ENCODE measurements around the gene SAP130.

SAP130 gene

GRCh38 chr2:128058114-128058513 is 30.3 kb upstream of the SAP130 start:
- no peak for DNase-seq (ENCODE audit: low read depth)
- TF ChIP-seq CTCF (IDR thresholded peaks at IDR 0.05; ENCODE audit: control insufficient read depth, insufficient read depth, low read depth, low read length, missing control alignments), result no peak
- H3K4me3 ChIP-seq (ENCODE audit: control insufficient read depth, low read depth, low read length), result no peak overlapping the region

GRCh38 chr2:128057334-128057733 is 29.5 kb upstream of the SAP130 start:
- DNase-seq (ENCODE audit: low read depth), result no peak
- H3K4me3 ChIP-seq (ENCODE audit: control insufficient read depth, low read depth, low read length), result no peak overlapping the region
- TF ChIP-seq CTCF (IDR thresholded peaks at IDR 0.05; ENCODE audit: control insufficient read depth, insufficient read depth, low read depth, low read length, missing control alignments), result no peak

- TF ChIP-seq CTCF (IDR thresholded peaks at IDR 0.05; ENCODE audit: control insufficient read depth, insufficient read depth, low read depth, low read length, missing control alignments), result no peak
- no peak overlapping the region for H3K4me3 ChIP-seq (ENCODE audit: control insufficient read depth, low read depth, low read length)
- no peak for DNase-seq (ENCODE audit: low read depth)
Measured at GRCh38 chr2:128054104-128054885, 26.4 kb upstream of the SAP130 start.

- no peak overlapping the region for H3K4me3 ChIP-seq (ENCODE audit: control insufficient read depth, low read depth, low read length)
- TF ChIP-seq CTCF (IDR thresholded peaks at IDR 0.05; ENCODE audit: control insufficient read depth, insufficient read depth, low read depth, low read length, missing control alignments), result no peak
- no peak for DNase-seq (ENCODE audit: low read depth)
Measured at GRCh38 chr2:128053331-128053730, 25.5 kb upstream of the SAP130 start.

- TF ChIP-seq CTCF (IDR thresholded peaks at IDR 0.05; ENCODE audit: control insufficient read depth, insufficient read depth, low read depth, low read length, missing control alignments), result no peak
Measured at GRCh38 chr2:128043041-128043440, 15.2 kb upstream of the SAP130 start.

GRCh38 chr2:128041561-128041960 is 13.7 kb upstream of the SAP130 start:
- no peak for DNase-seq (ENCODE audit: low read depth)
- H3K4me3 ChIP-seq (ENCODE audit: control insufficient read depth, low read depth, low read length), result no peak overlapping the region
- TF ChIP-seq CTCF (IDR thresholded peaks at IDR 0.05; ENCODE audit: control insufficient read depth, insufficient read depth, low read depth, low read length, missing control alignments), result no peak

More at GRCh38 chr2:128043041-128043440, 15.2 kb upstream of the SAP130 start:
- no peak overlapping the region for H3K4me3 ChIP-seq (ENCODE audit: control insufficient read depth, low read depth, low read length)
- no peak for DNase-seq (ENCODE audit: low read depth)

All from AG09309 (cell line).